Naive thymus-derived CD4-positive, alpha-beta T cell (primary cell): ENCODE data around the gene RAB8B. TPM values are rescaled to one million over a fixed set of nuclear protein-coding genes. Genes with fewer than 3 reads are reported as not detected.

Source experiments
- ATAC-seq: fragments of 150-1000 bp; cut with Tn5 transposase; 2 replicates; pipeline ENCODE4 v1.10.0; 2021; ENCODE audit warnings: mild to moderate bottlenecking, moderate library complexity
- CTCF ChIA-PET: fragments of 350-600 bp; sonication (Branson Sonifier 250); formaldehyde crosslinking; loops from one replicate; lab custom pipeline; 2021; ENCODE audit warnings: antibody characterized with exemption; lab: Charles Lee
- POLR2A ChIA-PET: fragments of 350-600 bp; sonication (Branson Sonifier 250); formaldehyde crosslinking; loops from one replicate; lab custom pipeline; 2021; ENCODE audit warnings: antibody characterized with exemption, inconsistent platforms; lab: Charles Lee
- DNase-seq, 9 donors: peaks; one replicate each; pipeline versions ENCODE4 v3.0.0 to v3.0.0-alpha.2; 2020 to 2022; ENCODE audit warnings: mixed read lengths in 1 of 9
- H3K27ac ChIP-seq: one replicate; pipeline ENCODE4 v1.7.0; 2013; ENCODE audit warnings: mild to moderate bottlenecking, low read depth, low read length, moderate library complexity
- H3K27me3 ChIP-seq, 2 donors: one replicate each; pipeline ENCODE4 v1.7.0; 2013; ENCODE audit warnings: low read length in 2 of 2, mild to moderate bottlenecking in 2 of 2, moderate library complexity in 2 of 2; ENCODE audit not compliant: control insufficient read depth in 2 of 2, insufficient read depth in 2 of 2
- H3K36me3 ChIP-seq, 3 experiments: 1 replicate in 2 of 3; 2 replicates in 1 of 3; pipeline ENCODE4 v1.7.0; 2013; ENCODE audit warnings: low read length in 3 of 3, mild to moderate bottlenecking in 3 of 3, moderate library complexity in 1 of 3; ENCODE audit not compliant: insufficient read depth in 3 of 3, control insufficient read depth in 2 of 3
- H3K4me1 ChIP-seq, 2 donors: one replicate each; pipeline ENCODE4 v1.7.0; 2013; ENCODE audit warnings: low read length in 2 of 2, mild to moderate bottlenecking in 2 of 2, moderate library complexity in 1 of 2; ENCODE audit not compliant: control insufficient read depth in 2 of 2, insufficient read depth in 2 of 2
- H3K4me3 ChIP-seq: 2 replicates; pipeline ENCODE4 v1.7.0; 2013; ENCODE audit warnings: mild to moderate bottlenecking, low read length
- H3K9me3 ChIP-seq, 3 experiments: 1 replicate in 2 of 3; 2 replicates in 1 of 3; pipeline ENCODE4 v1.7.0; 2013; ENCODE audit warnings: low read length in 3 of 3; ENCODE audit not compliant: control insufficient read depth in 2 of 3
- H3K27ac Mint-ChIP-seq, 9 donors: one replicate each; pipeline ENCODE4 v1.8.0; 2020 to 2022; ENCODE audit warnings: mixed read lengths in 9 of 9, mild to moderate bottlenecking in 8 of 9, moderate library complexity in 5 of 9, inconsistent platforms in 2 of 9
- H3K27me3 Mint-ChIP-seq, 5 donors: one replicate each; pipeline ENCODE4 v1.8.0; 2021 to 2022; ENCODE audit warnings: mixed read lengths in 5 of 5, mild to moderate bottlenecking in 1 of 5
- H3K36me3 Mint-ChIP-seq, 5 donors: one replicate each; pipeline ENCODE4 v1.8.0; 2020 to 2022; ENCODE audit warnings: mixed read lengths in 5 of 5, mild to moderate bottlenecking in 3 of 5, inconsistent platforms in 1 of 5
- H3K4me1 Mint-ChIP-seq, 7 donors: one replicate each; pipeline ENCODE4 v1.8.0; 2020 to 2022; ENCODE audit warnings: mixed read lengths in 7 of 7, mild to moderate bottlenecking in 3 of 7, inconsistent platforms in 1 of 7
- H3K4me3 Mint-ChIP-seq, 10 donors: one replicate each; pipeline ENCODE4 v1.8.0; 2020 to 2022; ENCODE audit warnings: mild to moderate bottlenecking in 10 of 10, mixed read lengths in 10 of 10, moderate library complexity in 6 of 10, inconsistent platforms in 2 of 10
- H3K9me3 Mint-ChIP-seq, 11 donors: one replicate each; pipeline ENCODE4 v1.8.0; 2020 to 2022; ENCODE audit warnings: mixed read lengths in 11 of 11, mild to moderate bottlenecking in 4 of 11, inconsistent platforms in 1 of 11, moderate library complexity in 1 of 11
- intact Hi-C, 2 donors: fragments of 100-400 bp; cut with micrococcal nuclease; formaldehyde crosslinking; loops; one replicate each; pipeline ENCODE4 v1.15.1; 2023
- polyA plus RNA-seq, 2 donors: library from polyadenylated mRNA; unstranded; fragments of 300-500 nt; fragmentation: Illumina TruSeq; gene quantifications; one replicate each; pipeline ENCODE4 v1.2.3, GENCODE V29; 2021
- total RNA-seq, 6 experiments: library from RNA in 5 of 6; stranded (reverse) in 5 of 6; gene quantifications; 1 replicate in 5 of 6; 2 replicates in 1 of 6; pipeline ENCODE4 v1.2.3 and lab custom pipeline; 2021 to 2026

The RAB8B gene
- total and polyA plus RNA-seq, 7 experiments from 2014 or later: 30.4 to 100 (median 60.6) TPM

- Mint-ChIP-seq H3K36me3 (peaks cover 0 to 3% (median 0%) of the 10 kb centered on the region in 5 donors), H3K27ac (no peak overlapping the region)
- POLR2A ChIA-PET: no interaction called here
Measured at GRCh38 chr15:63163217-63163616, 26.2 kb upstream of the RAB8B start.

GRCh38 chr15:63165166-63165859 lies 24.1 kb upstream of the RAB8B start:
- Mint-ChIP-seq H3K4me3 (no peak overlapping the region), H3K4me1 (peaks cover 0 to 6% (median 5%) of the 10 kb centered on the region in 7 donors), H3K27ac (no peak overlapping the region), H3K9me3 (no peaks in the 10 kb centered on the region), H3K36me3 (no peaks in the 10 kb centered on the region), H3K27me3 (peaks cover 0 to 2% (median 0%) of the 10 kb centered on the region in 5 donors)
- Histone ChIP-seq H3K36me3 (no peaks in the 10 kb centered on the region), H3K4me3 (no peak overlapping the region), H3K27me3 (no peaks in the 10 kb centered on the region), H3K27ac (no peak overlapping the region), H3K9me3 (no peaks in the 10 kb centered on the region), H3K4me1 (no peaks in the 10 kb centered on the region)
- intact Hi-C loops: no loop called here
- CTCF ChIA-PET: interaction anchor here (1.5 kb wide), 1 partner anchor 237 kb away, joined by 3 read pairs; no protein-coding TSS in a partner anchor
- no peak for DNase-seq
- ATAC-seq: no peak
- POLR2A ChIA-PET: interaction anchor here (1.4 kb wide), 2 partner anchors 14 to 26 kb away, joined by 3 read pairs; no protein-coding TSS in a partner anchor

More at GRCh38 chr15:63163217-63163616, 26.2 kb upstream of the RAB8B start:
- Histone ChIP-seq H3K27me3 (no peaks in the 10 kb centered on the region), H3K36me3 (no peaks in the 10 kb centered on the region), H3K27ac (no peak overlapping the region), H3K9me3 (no peaks in the 10 kb centered on the region), H3K4me1 (peaks cover 1 to 2% of the 10 kb centered on the region in 2 donors), H3K4me3 (no peak overlapping the region)
- CTCF ChIA-PET: no interaction called here
- Mint-ChIP-seq H3K27me3 (peaks cover 0 to 2% (median 0%) of the 10 kb centered on the region in 5 donors), H3K9me3 (no peaks in the 10 kb centered on the region), H3K4me1 (peaks cover 0 to 14% (median 6%) of the 10 kb centered on the region in 7 donors), H3K4me3 (no peak overlapping the region)
- intact Hi-C loops: no loop called here
- ATAC-seq (no peak), DNase-seq (no peak)

GRCh38 chr15:63166219-63166618 lies 23.2 kb upstream of the RAB8B start:
- Mint-ChIP-seq H3K9me3 (no peaks in the 10 kb centered on the region), H3K4me1 (peaks cover 0 to 6% (median 5%) of the 10 kb centered on the region in 7 donors), H3K27ac (peak overlapping the region in 1 of 9 donors; percentile 49), H3K4me3 (no peak overlapping the region), H3K27me3 (peaks cover 0 to 2% (median 0%) of the 10 kb centered on the region in 5 donors), H3K36me3 (no peaks in the 10 kb centered on the region)
- ChIA-PET POLR2A (interaction anchor here (0.6 to 1.4 kb wide), 6 partner anchors 9 to 150 kb away, joined by 3 to 5 read pairs (median 3); partner anchors contain the start of gene RPS27L), CTCF (interaction anchor here (0.6 to 1.5 kb wide), 7 partner anchors 20 to 236 kb away, joined by 3 to 10 read pairs (median 3); no protein-coding TSS in a partner anchor)
- intact Hi-C loops: loop anchor here (1.0 to 2.0 kb wide), 4 partner anchors 26 to 237 kb away; no protein-coding TSS in a partner anchor
- no peaks in the 10 kb centered on the region for H3K36me3 ChIP-seq
- H3K4me3 ChIP-seq: no peak overlapping the region
- no peaks in the 10 kb centered on the region for H3K27me3 ChIP-seq
- no peaks in the 10 kb centered on the region for H3K9me3 ChIP-seq
- H3K27ac ChIP-seq: no peak overlapping the region
- H3K4me1 ChIP-seq: no peaks in the 10 kb centered on the region
- peak in 1 of 9 donors; percentile 13 for DNase-seq
- ATAC-seq: peak; percentile 61

- Histone ChIP-seq H3K4me3 (no peak overlapping the region), H3K27me3 (no peaks in the 10 kb centered on the region), H3K4me1 (no peaks in the 10 kb centered on the region), H3K9me3 (no peaks in the 10 kb centered on the region), H3K36me3 (no peaks in the 10 kb centered on the region), H3K27ac (no peak overlapping the region)
- no peaks in the 10 kb centered on the region for H3K36me3 Mint-ChIP-seq
- H3K9me3 Mint-ChIP-seq: no peaks in the 10 kb centered on the region
- DNase-seq (no peak), ATAC-seq (no peak)
- no peak overlapping the region for H3K27ac Mint-ChIP-seq
- H3K4me1 Mint-ChIP-seq: peaks cover 0 to 6% (median 5%) of the 10 kb centered on the region in 7 donors
- no peak overlapping the region for H3K4me3 Mint-ChIP-seq
- intact Hi-C loops: no loop called here
- ChIA-PET POLR2A (no interaction called here), CTCF (interaction anchor here (0.5 to 0.7 kb wide), 2 partner anchors 85 to 353 kb away, joined by 3 to 4 read pairs; no protein-coding TSS in a partner anchor)
- H3K27me3 Mint-ChIP-seq: peaks cover 0 to 2% (median 0%) of the 10 kb centered on the region in 5 donors
Measured at GRCh38 chr15:63169788-63170187, 19.6 kb upstream of the RAB8B start.

- POLR2A ChIA-PET: interaction anchor here (0.6 to 2.4 kb wide), 3 partner anchors 21 to 1107 kb away, joined by 3 to 10 read pairs (median 9); no protein-coding TSS in a partner anchor
- Mint-ChIP-seq H3K27me3 (no peaks in the 10 kb centered on the region), H3K4me1 (peaks cover 0 to 2% (median 0%) of the 10 kb centered on the region in 7 donors), H3K4me3 (no peak overlapping the region), H3K36me3 (no peaks in the 10 kb centered on the region), H3K27ac (peak overlapping the region in 1 of 9 donors; percentile 27), H3K9me3 (no peaks in the 10 kb centered on the region)
- intact Hi-C loops: no loop called here
- ATAC-seq: no peak
- DNase-seq: no peak
- Histone ChIP-seq H3K4me3 (no peak overlapping the region), H3K4me1 (no peaks in the 10 kb centered on the region), H3K27me3 (no peaks in the 10 kb centered on the region), H3K27ac (no peak overlapping the region), H3K36me3 (no peaks in the 10 kb centered on the region), H3K9me3 (no peaks in the 10 kb centered on the region)
- CTCF ChIA-PET: no interaction called here
Measured at GRCh38 chr15:63172376-63172775, 17.0 kb upstream of the RAB8B start.

- H3K36me3 ChIP-seq: no peaks in the 10 kb centered on the region
- H3K4me1 ChIP-seq: no peaks in the 10 kb centered on the region
- ChIA-PET POLR2A (interaction anchor here (0.6 to 2.4 kb wide), 3 partner anchors 20 to 1108 kb away, joined by 3 to 10 read pairs (median 9); no protein-coding TSS in a partner anchor), CTCF (no interaction called here)
- no peaks in the 10 kb centered on the region for H3K27me3 ChIP-seq
- ATAC-seq: no peak
- H3K36me3 Mint-ChIP-seq: no peaks in the 10 kb centered on the region
- no peaks in the 10 kb centered on the region for H3K27me3 Mint-ChIP-seq
- H3K4me3 Mint-ChIP-seq: no peak overlapping the region
- no peaks in the 10 kb centered on the region for H3K9me3 ChIP-seq
- DNase-seq: no peak
- peak overlapping the region in 2 of 9 donors; percentile 8 to 27 for H3K27ac Mint-ChIP-seq
- peaks cover 0 to 5% (median 0%) of the 10 kb centered on the region in 7 donors for H3K4me1 Mint-ChIP-seq
- H3K9me3 Mint-ChIP-seq: no peaks in the 10 kb centered on the region
- intact Hi-C loops: no loop called here
- H3K27ac ChIP-seq: no peak overlapping the region
- no peak overlapping the region for H3K4me3 ChIP-seq
Measured at GRCh38 chr15:63172851-63173451, 16.5 kb upstream of the RAB8B start.
